Uterus (tissue), 4 donors: ENCODE results near the gene PICALM. TPM values are rescaled to one million over a fixed set of nuclear protein-coding genes. Genes with fewer than 3 reads are reported as not detected.

Source experiments
- DNase-seq, 2 donors: peaks; one replicate each; pipeline ENCODE4 v3.0.0-alpha.2; 2019 to 2020
- H3K27ac ChIP-seq, 2 donors: fragments of 200-600 bp; sonication (generic); 1 replicate in 1 of 2; 2 replicates in 1 of 2; pipeline ENCODE4 v1.5.1; 2016 to 2018
- H3K27me3 ChIP-seq, 2 donors: fragments of 200-600 bp; sonication (generic); one replicate each; pipeline ENCODE4 v1.5.1; 2018 to 2019; ENCODE audit warnings: control low read depth in 1 of 2
- H3K36me3 ChIP-seq, 2 donors: fragments of 200-600 bp; sonication (generic); one replicate each; pipeline ENCODE4 v1.5.1; 2019; ENCODE audit warnings: control low read depth in 1 of 2
- H3K4me1 ChIP-seq, 2 donors: fragments of 200-600 bp; sonication (generic); one replicate each; pipeline ENCODE4 v1.5.1; 2018 to 2019; ENCODE audit warnings: control low read depth in 1 of 2
- H3K4me3 ChIP-seq, 2 donors: fragments of 200-600 bp; sonication (generic); 1 replicate in 1 of 2; 2 replicates in 1 of 2; pipeline ENCODE4 v1.5.1; 2018 to 2019; ENCODE audit warnings: mild to moderate bottlenecking in 1 of 2
- H3K9me3 ChIP-seq, 2 donors: fragments of 200-600 bp; sonication (generic); one replicate each; pipeline ENCODE4 v1.5.1; 2019; ENCODE audit warnings: control low read depth in 1 of 2
- CTCF ChIP-seq, 4 experiments: fragments of 200-600 bp in 2 of 4; fragments of 450-650 bp in 2 of 4; sonication (generic) in 2 of 4; IDR thresholded peaks; one replicate each; pipeline ENCODE4 v1.5.1; 2016 to 2019; ENCODE audit warnings: antibody characterized with exemption in 4 of 4, mild to moderate bottlenecking in 2 of 4, moderate library complexity in 1 of 4
- POLR2A ChIP-seq, 2 donors: fragments of 450-650 bp; IDR thresholded peaks; one replicate each; pipeline ENCODE4 v1.6.1; 2016; ENCODE audit warnings: antibody characterized with exemption in 2 of 2, mild to moderate bottlenecking in 1 of 2, moderate library complexity in 1 of 2
- intact Hi-C: fragments of 100-400 bp; cut with DNase I; formaldehyde crosslinking; loops from one replicate; pipeline ENCODE4 v1.15.1; 2023; ENCODE audit warnings: low total_unique reads
- total RNA-seq, 4 donors: library from RNA; depleted of rRNA in 3 of 4; stranded (reverse); fragments of >200 nt in 3 of 4; gene quantifications; one replicate each; pipeline versions ENCODE4 v1.1.0 to v1.2.4, GENCODE V29; 2014 to 2023
- donor health status: DM: yes; HTN: yes; CAD: no.

Gene PICALM
- 100 to 1,000 TPM; 198 to 402 (median 298) TPM for total RNA-seq

DNA sequence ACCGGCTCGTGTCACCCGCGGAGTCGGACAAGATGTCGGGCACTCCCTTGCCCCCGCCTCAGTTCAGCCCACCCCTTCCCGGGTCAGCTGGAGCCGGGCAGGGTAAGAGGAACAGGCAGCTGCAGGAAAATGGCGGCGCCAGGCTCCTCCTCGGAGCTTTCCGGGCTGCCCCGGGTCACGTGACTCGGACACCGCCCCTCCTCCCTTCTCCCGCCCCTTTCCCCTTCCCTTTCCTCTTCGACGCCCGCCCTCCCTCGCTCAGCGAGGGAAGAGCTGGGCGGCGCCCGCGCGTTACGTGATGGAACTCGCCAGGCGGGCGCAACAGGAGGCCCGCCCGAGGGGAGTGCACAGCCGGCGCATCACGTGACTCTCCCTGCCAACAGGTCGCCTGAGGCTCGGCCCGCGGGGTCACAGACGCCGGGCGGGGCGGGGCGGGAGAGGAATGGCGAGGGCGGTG is at the start of gene PICALM:
Gene PICALM, minus strand, starts transcription at position 134 of the 457 bp plus-strand sequence. CDS start 304 bp downstream, outside the sequence.
- no peaks in the 10 kb centered on the region for H3K36me3 ChIP-seq
- no peaks in the 10 kb centered on the region for H3K9me3 ChIP-seq
- intact Hi-C loops = loop anchor here (10.0 kb wide), 1 partner anchor 176 kb away; the partner anchor contains the start of gene EED
- peak within 1 kb of the TSS; percentile 93 to 94 for H3K4me3 ChIP-seq
- H3K27ac ChIP-seq = peak within 1 kb of the TSS; percentile 96 to 98
- peak in 2 of 4 experiments; percentile 17 to 22 for TF ChIP-seq CTCF (IDR thresholded peaks at IDR 0.05)
- peak; percentile 80 to 82 for TF ChIP-seq POLR2A (IDR thresholded peaks at IDR 0.05)
- H3K4me1 ChIP-seq = no peaks in the 10 kb centered on the region
- peak; percentile 98 for DNase-seq
- no peaks in the 10 kb centered on the region for H3K27me3 ChIP-seq

DNA sequence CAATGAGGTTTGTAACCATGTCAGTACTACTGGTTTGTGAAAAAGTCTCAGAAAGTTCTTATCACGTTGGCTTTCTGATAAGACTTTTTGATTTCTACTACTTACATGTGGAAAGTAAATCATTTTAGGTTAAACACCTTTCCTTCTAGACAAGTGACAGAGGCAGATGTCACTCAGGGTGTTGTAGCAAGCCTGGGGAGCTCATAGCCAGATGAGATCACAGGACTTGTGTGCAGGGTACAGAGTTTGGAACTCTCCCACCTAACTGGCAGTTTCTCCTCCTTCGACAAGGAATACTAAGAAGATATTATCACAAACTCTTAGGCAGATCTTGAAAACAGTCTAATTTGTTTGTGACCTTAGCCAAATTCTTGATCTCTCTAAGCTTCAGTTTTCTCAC is 49.4 kb upstream of the PICALM start:
- TF ChIP-seq CTCF (IDR thresholded peaks at IDR 0.05) = no peak
- no peak for TF ChIP-seq POLR2A (IDR thresholded peaks at IDR 0.05)
- intact Hi-C loops = no loop called here
- no peaks in the 10 kb centered on the region for H3K4me1 ChIP-seq

DNA sequence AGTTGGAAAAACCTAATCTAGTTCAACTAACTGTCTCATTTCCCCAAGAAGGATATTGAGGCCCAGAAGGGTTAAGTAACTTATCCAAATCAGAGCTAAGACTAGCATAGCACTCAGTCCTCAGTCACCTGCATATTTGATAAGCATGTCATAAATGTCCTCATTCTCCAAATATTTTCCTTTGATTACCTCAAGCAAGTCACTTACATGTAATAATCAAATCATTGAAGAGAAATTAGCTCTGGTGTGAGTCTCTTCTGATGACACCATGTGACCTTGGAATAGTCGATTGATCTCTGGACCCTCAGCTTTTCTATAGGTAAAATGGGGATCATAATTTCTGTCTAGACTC is 48.8 kb upstream of the PICALM start:
- DNase-seq = no peak
- intact Hi-C loops = no loop called here
- H3K27ac ChIP-seq = no peak overlapping the region

More for the DNA sequence above, 49.4 kb upstream of the PICALM start:
- H3K36me3 ChIP-seq = no peaks in the 10 kb centered on the region
- DNase-seq = no peak
- no peaks in the 10 kb centered on the region for H3K27me3 ChIP-seq
- no peak overlapping the region for H3K4me3 ChIP-seq
- H3K9me3 ChIP-seq = no peaks in the 10 kb centered on the region
- H3K27ac ChIP-seq = no peak overlapping the region

DNA sequence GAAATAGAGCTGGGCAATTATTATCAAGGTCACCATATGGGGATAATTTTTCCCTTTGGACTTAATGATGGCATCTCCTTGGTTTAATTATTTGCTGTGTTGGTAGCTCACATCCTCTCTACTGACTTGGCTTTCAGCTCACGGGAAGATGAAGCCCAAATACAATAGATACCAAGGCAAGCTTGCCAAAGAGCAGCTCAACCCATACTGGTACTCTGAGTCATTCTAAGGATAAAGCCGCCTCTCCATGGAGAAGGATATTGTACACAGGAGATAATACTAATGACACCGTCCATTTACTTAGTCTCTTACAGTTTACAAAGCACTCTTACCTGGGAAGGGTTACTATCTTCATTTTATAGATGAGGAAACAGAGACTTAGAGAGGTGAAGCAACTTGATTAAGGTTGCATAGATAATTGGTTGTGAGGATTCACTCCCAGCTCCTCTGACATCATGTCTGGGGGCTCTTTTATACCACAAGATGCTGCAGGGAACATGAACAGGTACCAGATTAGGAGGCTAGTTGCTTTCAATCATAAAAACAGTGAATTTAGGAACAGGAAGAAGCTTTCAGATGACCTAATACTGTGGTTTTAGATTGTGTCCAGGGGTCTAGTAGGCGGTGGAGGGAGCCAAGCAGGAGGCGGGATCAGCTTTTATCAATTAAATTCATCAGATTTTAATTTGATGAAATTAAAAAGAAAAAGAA is 48.3 kb upstream of the PICALM start:
- DNase-seq = no peak
- Histone ChIP-seq H3K4me1 (no peaks in the 10 kb centered on the region), H3K9me3 (no peaks in the 10 kb centered on the region), H3K27ac (no peak overlapping the region), H3K36me3 (no peaks in the 10 kb centered on the region), H3K27me3 (no peaks in the 10 kb centered on the region), H3K4me3 (no peak overlapping the region)
- intact Hi-C loops = no loop called here
- TF ChIP-seq POLR2A (IDR thresholded peaks at IDR 0.05) = no peak
- TF ChIP-seq CTCF (IDR thresholded peaks at IDR 0.05) = no peak

More for the DNA sequence above, 48.8 kb upstream of the PICALM start:
- Histone ChIP-seq H3K4me3 (no peak overlapping the region), H3K4me1 (no peaks in the 10 kb centered on the region), H3K36me3 (no peaks in the 10 kb centered on the region), H3K27me3 (no peaks in the 10 kb centered on the region), H3K9me3 (no peaks in the 10 kb centered on the region)
- no peak for TF ChIP-seq CTCF (IDR thresholded peaks at IDR 0.05)
- TF ChIP-seq POLR2A (IDR thresholded peaks at IDR 0.05) = no peak

GRCh38 chr11:86116386-86116726 is 47.5 kb upstream of the PICALM start:
- Histone ChIP-seq H3K27me3 (no peaks in the 10 kb centered on the region), H3K9me3 (no peaks in the 10 kb centered on the region), H3K4me3 (no peak overlapping the region), H3K27ac (no peak overlapping the region), H3K36me3 (no peaks in the 10 kb centered on the region), H3K4me1 (no peaks in the 10 kb centered on the region)
- intact Hi-C loops = no loop called here
- DNase-seq = no peak
- no peak for TF ChIP-seq POLR2A (IDR thresholded peaks at IDR 0.05)
- no peak for TF ChIP-seq CTCF (IDR thresholded peaks at IDR 0.05)
